GM23338 (cell line): ENCODE measurements around the gene BCORL1. TPM values are rescaled to one million over a fixed set of nuclear protein-coding genes. Genes with fewer than 3 reads are reported as not detected.
A peak's percentile ranks its signal among the peaks of the same experiment; 100 is the strongest.

Experiments used
- ATAC-seq: fragments of 200-7000 bp; cut with Tn5 transposase; 3 replicates; pipeline ENCODE4 v1.9.1; 2020
- DNase-seq: peaks from one replicate; pipeline ENCODE4 v3.0.0-alpha.2; 2015; ENCODE audit warnings: low spot score
- H2AFZ ChIP-seq: fragments of 200-600 bp; sonication (generic); 2 replicates; pipeline ENCODE4 v1.8.0; 2016; ENCODE audit warnings: antibody characterized with exemption, mild to moderate bottlenecking, moderate library complexity
- H3F3A ChIP-seq: fragments of 200-600 bp; sonication (generic); replicated peaks from 2 replicates; pipeline ENCODE4 v1.8.0; 2017; ENCODE audit warnings: antibody characterized with exemption, mixed run types, low read depth
- H3K27ac ChIP-seq: fragments of 200-600 bp; sonication (generic); 2 replicates; pipeline ENCODE4 v1.6.1; 2016; ENCODE audit warnings: low read depth
- H3K27me3 ChIP-seq: fragments of 200-600 bp; sonication (generic); 2 replicates; pipeline ENCODE4 v1.8.0; 2016; ENCODE audit warnings: mild to moderate bottlenecking, mixed run types, moderate library complexity; ENCODE audit not compliant: insufficient read depth
- H3K36me3 ChIP-seq: fragments of 200-600 bp; sonication (generic); 2 replicates; pipeline ENCODE4 v1.8.0; 2016; ENCODE audit warnings: mild to moderate bottlenecking; ENCODE audit not compliant: insufficient read depth
- H3K4me1 ChIP-seq: fragments of 200-600 bp; sonication (generic); 2 replicates; pipeline ENCODE4 v1.8.0; 2016; ENCODE audit warnings: mild to moderate bottlenecking, moderate library complexity; ENCODE audit not compliant: insufficient read depth
- H3K4me2 ChIP-seq: fragments of 200-600 bp; sonication (generic); 2 replicates; pipeline ENCODE4 v1.7.1; 2017; ENCODE audit warnings: mixed run types
- H3K4me3 ChIP-seq: fragments of 200-600 bp; sonication (generic); 2 replicates; pipeline ENCODE4 v1.6.1; 2016; ENCODE audit warnings: mixed run types
- H3K79me2 ChIP-seq: fragments of 200-600 bp; sonication (generic); replicated peaks from 2 replicates; pipeline ENCODE4 v1.8.0; 2017; ENCODE audit warnings: mild to moderate bottlenecking; ENCODE audit not compliant: insufficient read depth
- H3K9me2 ChIP-seq: fragments of 200-600 bp; sonication (generic); 2 replicates; pipeline ENCODE4 v1.8.0; 2017; ENCODE audit not compliant: insufficient read depth
- H4K20me1 ChIP-seq: fragments of 200-600 bp; sonication (generic); replicated peaks from 2 replicates; pipeline ENCODE4 v1.8.0; 2017; ENCODE audit warnings: mild to moderate bottlenecking; ENCODE audit not compliant: insufficient read depth
- H3K27ac Mint-ChIP-seq: 2 replicates; pipeline ENCODE4 v1.8.0; 2020; ENCODE audit warnings: inconsistent platforms, mild to moderate bottlenecking, moderate library complexity, mixed read lengths
- H3K27me3 Mint-ChIP-seq: 3 replicates; pipeline ENCODE4 v1.8.0; 2022; ENCODE audit warnings: low read depth, mild to moderate bottlenecking, moderate library complexity, mixed read lengths, inconsistent platforms; ENCODE audit not compliant: insufficient read depth, poor library complexity
- H3K36me3 Mint-ChIP-seq: 3 replicates; pipeline ENCODE4 v1.8.0; 2021; ENCODE audit warnings: low read depth, mild to moderate bottlenecking, inconsistent platforms, moderate library complexity, mixed read lengths
- H3K4me1 Mint-ChIP-seq: 3 replicates; pipeline ENCODE4 v1.8.0; 2020; ENCODE audit warnings: mild to moderate bottlenecking, inconsistent platforms, mixed read lengths
- H3K4me3 Mint-ChIP-seq: 3 replicates; pipeline ENCODE4 v1.8.0; 2021; ENCODE audit warnings: moderate library complexity, mild to moderate bottlenecking, inconsistent platforms, mixed read lengths
- H3K9me3 Mint-ChIP-seq: 3 replicates; pipeline ENCODE4 v1.8.0; 2020; ENCODE audit warnings: moderate library complexity, mild to moderate bottlenecking, inconsistent platforms, mixed read lengths
- CREB1 ChIP-seq: fragments of 250-450 bp; sonication (Bioruptor Pico); IDR thresholded peaks from 2 replicates; pipeline ENCODE4 v1.5.0; 2020; ENCODE audit warnings: low read depth, mild to moderate bottlenecking, moderate library complexity
- EZH2phosphoT487 ChIP-seq: fragments of 200-600 bp; sonication (generic); IDR thresholded peaks from one replicate; pipeline ENCODE4 v1.8.1; 2018; ENCODE audit warnings: antibody characterized with exemption; ENCODE audit not compliant: unreplicated experiment
- POLR2AphosphoS5 ChIP-seq: IDR thresholded peaks from 2 replicates; pipeline ENCODE4 v1.6.1; 2016; ENCODE audit warnings: antibody characterized with exemption, low read depth
- STAT1 ChIP-seq: IDR thresholded peaks from one replicate; pipeline ENCODE4 v1.6.1; 2016; ENCODE audit warnings: antibody characterized with exemption; ENCODE audit not compliant: unreplicated experiment
- ZNF331 ChIP-seq: fragments of 250-450 bp; sonication (Bioruptor Pico); IDR thresholded peaks from 2 replicates; pipeline ENCODE4 v1.5.0; 2020; ENCODE audit warnings: low read depth, mild to moderate bottlenecking, moderate library complexity
- polyA plus RNA-seq: library from polyadenylated mRNA; unstranded; fragments of >200 nt; fragmentation: Nextera tagmentation; extraction: Ambion mirVana; gene quantifications from 2 replicates; pipeline ENCODE4 v1.2.1, GENCODE V29; 2016
- total RNA-seq: library from RNA; depleted of rRNA; stranded (reverse); fragments of >200 nt; shearing (Covaris generic); gene quantifications from 2 replicates; pipeline ENCODE4 v1.2.3, GENCODE V29; 2014
- TF ChIP-seq, protein P1 (sequence below), 2 experiments: fragments of 200-600 bp in 1 of 2; sonication (generic) in 1 of 2; conservative IDR thresholded peaks; 2 replicates each; pipeline versions ENCODE4 v1.5.1 to v1.6.1; 2016 to 2017; ENCODE audit warnings: antibody characterized with exemption in 2 of 2, low read depth in 2 of 2, mild to moderate bottlenecking in 2 of 2, moderate library complexity in 1 of 2
- TF ChIP-seq, protein P2 (sequence below): IDR thresholded peaks from 2 replicates; pipeline ENCODE4 v1.6.1; 2016; ENCODE audit warnings: antibody characterized with exemption

The BCORL1 gene
- total and polyA plus RNA-seq, 2 experiments from 2014 or later: 2.6 to 2.7 TPM

DNA sequence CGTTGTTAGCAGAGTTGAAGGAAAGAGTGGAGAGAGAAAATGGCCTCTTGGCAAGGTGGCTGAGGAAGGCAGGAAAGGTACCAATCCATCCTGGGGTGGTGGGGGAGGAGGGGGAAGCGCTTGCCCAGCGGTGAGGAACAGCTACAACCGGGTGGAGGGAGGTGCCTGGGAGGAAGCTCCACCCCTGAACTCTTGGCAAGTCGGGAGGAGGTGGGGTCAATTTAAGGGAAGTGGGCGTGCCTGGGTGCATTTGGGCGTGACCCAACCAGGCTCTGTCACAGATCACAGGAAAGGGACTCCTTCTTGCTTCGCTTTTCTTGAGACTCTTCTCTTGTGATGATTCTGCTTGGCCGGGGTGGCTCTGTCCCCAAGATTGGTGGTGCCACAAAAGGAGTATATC lies 41.7 kb downstream of the BCORL1 start:
- Mint-ChIP-seq H3K27ac (no peak overlapping the region), H3K9me3 (no peaks in the 10 kb centered on the region)
- 0 out of 2 replicates have a peak overlapping the region, but pooled peaks have one; percentile 25 for H2AFZ ChIP-seq

DNA sequence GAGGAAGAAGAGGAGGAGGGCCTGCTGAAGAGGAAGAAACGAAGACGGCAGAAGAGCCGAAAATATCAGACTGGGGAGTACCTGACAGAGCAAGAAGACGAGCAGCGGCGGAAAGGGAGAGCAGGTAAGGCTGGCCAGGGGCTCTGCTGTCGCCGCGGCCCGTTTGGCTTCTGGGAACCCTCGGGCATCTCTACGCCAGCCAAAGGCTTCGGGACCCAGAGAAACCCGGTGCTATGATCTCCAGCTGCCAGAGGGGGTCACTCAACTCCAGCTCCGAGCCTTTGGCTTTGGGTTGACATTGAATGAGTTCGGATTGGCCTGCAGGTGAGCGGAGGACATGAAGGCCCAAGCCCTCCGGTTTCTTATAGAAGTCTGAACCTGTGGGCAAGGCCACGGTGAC lies 42.8 kb downstream of the BCORL1 start:
- no peaks in the 10 kb centered on the region for H3K27me3 ChIP-seq
- Mint-ChIP-seq H3K27me3 (peaks cover 4% of the 10 kb centered on the region), H3K27ac (no peak overlapping the region), H3K9me3 (no peaks in the 10 kb centered on the region), H3K4me3 (no peak overlapping the region), H3K4me1 (peaks cover 13% of the 10 kb centered on the region; the same call in 2 of the 3 replicates), H3K36me3 (no peaks in the 10 kb centered on the region; the same call in 2 of the 3 replicates)
- H3K79me2 ChIP-seq: no peaks in the 10 kb centered on the region
- no peaks in the 10 kb centered on the region for H3F3A ChIP-seq
- H4K20me1 ChIP-seq: no peaks in the 10 kb centered on the region
- no peak overlapping the region for H2AFZ ChIP-seq
- no peak overlapping the region for H3K27ac ChIP-seq
- H3K9me2 ChIP-seq: no peaks in the 10 kb centered on the region
- no peaks in the 10 kb centered on the region for H3K4me1 ChIP-seq
- H3K4me2 ChIP-seq: no peak overlapping the region
- ATAC-seq (peak; percentile 82), DNase-seq (peak; percentile 79)
- H3K36me3 ChIP-seq: no peaks in the 10 kb centered on the region
- H3K4me3 ChIP-seq: no peak overlapping the region
- TF ChIP-seq POLR2AphosphoS5: no peak
- TF ChIP-seq, protein P1, sequence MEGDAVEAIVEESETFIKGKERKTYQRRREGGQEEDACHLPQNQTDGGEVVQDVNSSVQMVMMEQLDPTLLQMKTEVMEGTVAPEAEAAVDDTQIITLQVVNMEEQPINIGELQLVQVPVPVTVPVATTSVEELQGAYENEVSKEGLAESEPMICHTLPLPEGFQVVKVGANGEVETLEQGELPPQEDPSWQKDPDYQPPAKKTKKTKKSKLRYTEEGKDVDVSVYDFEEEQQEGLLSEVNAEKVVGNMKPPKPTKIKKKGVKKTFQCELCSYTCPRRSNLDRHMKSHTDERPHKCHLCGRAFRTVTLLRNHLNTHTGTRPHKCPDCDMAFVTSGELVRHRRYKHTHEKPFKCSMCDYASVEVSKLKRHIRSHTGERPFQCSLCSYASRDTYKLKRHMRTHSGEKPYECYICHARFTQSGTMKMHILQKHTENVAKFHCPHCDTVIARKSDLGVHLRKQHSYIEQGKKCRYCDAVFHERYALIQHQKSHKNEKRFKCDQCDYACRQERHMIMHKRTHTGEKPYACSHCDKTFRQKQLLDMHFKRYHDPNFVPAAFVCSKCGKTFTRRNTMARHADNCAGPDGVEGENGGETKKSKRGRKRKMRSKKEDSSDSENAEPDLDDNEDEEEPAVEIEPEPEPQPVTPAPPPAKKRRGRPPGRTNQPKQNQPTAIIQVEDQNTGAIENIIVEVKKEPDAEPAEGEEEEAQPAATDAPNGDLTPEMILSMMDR (conservative IDR thresholded peaks at IDR 0.05; ENCODE audit: low read depth in 2 of 2): peak; percentile 39 to 63
- TF ChIP-seq, protein P2, sequence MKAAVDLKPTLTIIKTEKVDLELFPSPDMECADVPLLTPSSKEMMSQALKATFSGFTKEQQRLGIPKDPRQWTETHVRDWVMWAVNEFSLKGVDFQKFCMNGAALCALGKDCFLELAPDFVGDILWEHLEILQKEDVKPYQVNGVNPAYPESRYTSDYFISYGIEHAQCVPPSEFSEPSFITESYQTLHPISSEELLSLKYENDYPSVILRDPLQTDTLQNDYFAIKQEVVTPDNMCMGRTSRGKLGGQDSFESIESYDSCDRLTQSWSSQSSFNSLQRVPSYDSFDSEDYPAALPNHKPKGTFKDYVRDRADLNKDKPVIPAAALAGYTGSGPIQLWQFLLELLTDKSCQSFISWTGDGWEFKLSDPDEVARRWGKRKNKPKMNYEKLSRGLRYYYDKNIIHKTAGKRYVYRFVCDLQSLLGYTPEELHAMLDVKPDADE: no peak

More for the DNA sequence above, 41.7 kb downstream of the BCORL1 start:
- Histone ChIP-seq H3K27ac (no peak overlapping the region), H3K27me3 (no peaks in the 10 kb centered on the region), H3K4me1 (no peaks in the 10 kb centered on the region), H3K79me2 (no peaks in the 10 kb centered on the region), H3K4me3 (no peak overlapping the region), H3F3A (no peaks in the 10 kb centered on the region), H3K9me2 (no peaks in the 10 kb centered on the region), H4K20me1 (no peaks in the 10 kb centered on the region), H3K4me2 (no peak overlapping the region), H3K36me3 (no peaks in the 10 kb centered on the region)
- peak overlapping the region; percentile 45; the same call in 2 of the 3 replicates for H3K4me3 Mint-ChIP-seq
- H3K4me1 Mint-ChIP-seq: peaks cover 19% of the 10 kb centered on the region
- ATAC-seq (peak; percentile 93), DNase-seq (peak; percentile 90)
- H3K27me3 Mint-ChIP-seq: peaks cover 2% of the 10 kb centered on the region
- TF ChIP-seq CREB1 (no peak), STAT1 (no peak), ZNF331 (CRISPR knock-in tag) (no peak), EZH2phosphoT487 (no peak)
- TF ChIP-seq, protein P2: no peak
- H3K36me3 Mint-ChIP-seq: no peaks in the 10 kb centered on the region; the same call in 2 of the 3 replicates
